HCT116 (cell line): ENCODE results near the gene SIK1. TPM values are rescaled to one million over a fixed set of nuclear protein-coding genes. Genes with fewer than 3 reads are reported as not detected.

Experiments used
- ATAC-seq: fragments of 200-7000 bp; cut with Tn5 transposase; 2 replicates; pipeline ENCODE4 v1.9.1; 2020; ENCODE audit warnings: mild to moderate bottlenecking, moderate library complexity
- BruUV-seq: library from RNA; stranded (reverse); fragments of 400-500 nt; replicated peaks from 2 replicates; lab custom pipeline; 2021; lab: Mats Ljungman, UMichigan
- CTCF ChIA-PET: fragments of 300-600 bp; sonication (Branson Sonifier 250); formaldehyde crosslinking; loops from one replicate; lab custom pipeline; 2021; ENCODE audit warnings: antibody characterized with exemption; lab: Charles Lee
- POLR2A ChIA-PET: fragments of 300-600, 350-600 bp; sonication (Branson Sonifier 250); formaldehyde crosslinking; loops from one replicate; lab custom pipeline; 2021; ENCODE audit warnings: antibody characterized with exemption; lab: Charles Lee
- RAD21 ChIA-PET, 2 experiments: fragments of 300-600 bp; sonication (Branson Sonifier 250); formaldehyde crosslinking; loops; one replicate each; lab custom pipeline; 2023; ENCODE audit warnings: low total read pairs in 2 of 2; ENCODE audit not compliant: uncharacterized antibody in 2 of 2, unreplicated experiment in 2 of 2, low non-redundant PET in 1 of 2; lab: Charles Lee
- DNase-seq: peaks from one replicate; pipeline ENCODE4 v3.0.0-alpha.2; 2010; ENCODE audit warnings: low read depth, low spot score
- H2AFZ ChIP-seq: fragments of 200-600 bp; shearing (Covaris generic), sonication (generic); 2 replicates; pipeline ENCODE4 v1.6.1; 2017; ENCODE audit warnings: low read depth, mixed run types, mixed read lengths, antibody characterized with exemption, low read length; ENCODE audit not compliant: poor library complexity, severe bottlenecking
- H3K27ac ChIP-seq: 2 replicates; pipeline ENCODE4 v1.5.1; 2012; ENCODE audit warnings: low read depth, low read length
- H3K27me3 ChIP-seq: fragments of 200-600 bp; sonication (generic); 2 replicates; pipeline ENCODE4 v1.6.1; 2016; ENCODE audit warnings: mixed run types, low read length, mixed read lengths; ENCODE audit not compliant: insufficient read depth
- H3K36me3 ChIP-seq, 2 experiments: fragments of 200-500 bp in 1 of 2; fragments of 200-600 bp in 1 of 2; sonication (Bioruptor generic) in 1 of 2; sonication (generic) in 1 of 2; 2 replicates each; pipeline versions ENCODE4 v1.5.1 to v1.6.1; 2014 to 2016; ENCODE audit warnings: low read length in 2 of 2, inconsistent platforms in 1 of 2, mixed read lengths in 1 of 2, mixed run types in 1 of 2; ENCODE audit not compliant: insufficient read depth in 2 of 2, control insufficient read depth in 1 of 2
- H3K4me1 ChIP-seq, 2 experiments: fragments of 200-600 bp in 1 of 2; sonication (generic) in 1 of 2; 2 replicates each; pipeline versions ENCODE4 v1.5.1 to v1.6.1; 2012 to 2017; ENCODE audit warnings: low read length in 2 of 2, inconsistent platforms in 1 of 2, mild to moderate bottlenecking in 1 of 2, mixed read lengths in 1 of 2, mixed run types in 1 of 2, moderate library complexity in 1 of 2; ENCODE audit not compliant: insufficient read depth in 2 of 2, control insufficient read depth in 1 of 2
- H3K4me2 ChIP-seq: fragments of 200-600 bp; sonication (generic); 2 replicates; pipeline ENCODE4 v1.6.1; 2017; ENCODE audit warnings: mixed run types, low read length, mixed read lengths
- H3K4me3 ChIP-seq, 2 experiments: fragments of 200-600 bp in 1 of 2; sonication (generic) in 1 of 2; replicated peaks in 1 of 2; 2 replicates each; pipeline ENCODE4 v1.5.1; 2011 to 2016; ENCODE audit warnings: low read length in 2 of 2, control low read depth in 1 of 2, low read depth in 1 of 2, mild to moderate bottlenecking in 1 of 2, mixed read lengths in 1 of 2, mixed run types in 1 of 2
- H3K79me2 ChIP-seq: fragments of 200-600 bp; sonication (generic); 2 replicates; pipeline ENCODE4 v1.6.1; 2017; ENCODE audit warnings: mild to moderate bottlenecking, mixed run types, low read length, moderate library complexity, mixed read lengths; ENCODE audit not compliant: insufficient read depth
- H3K9ac ChIP-seq: fragments of 200-600 bp; sonication (generic); 2 replicates; pipeline ENCODE4 v1.6.1; 2016; ENCODE audit warnings: low read length, mixed read lengths
- H3K9me2 ChIP-seq: fragments of 200-600 bp; sonication (generic), shearing (Covaris generic); 2 replicates; pipeline ENCODE4 v1.6.1; 2017; ENCODE audit warnings: mixed run types, mild to moderate bottlenecking, moderate library complexity; ENCODE audit not compliant: insufficient read depth
- H3K9me3 ChIP-seq, 2 experiments: fragments of 200-500 bp in 1 of 2; fragments of 200-600 bp in 1 of 2; sonication (Bioruptor generic) in 1 of 2; sonication (generic) in 1 of 2; 2 replicates each; pipeline ENCODE4 v1.6.1; 2014 to 2017; ENCODE audit warnings: low read length in 2 of 2, mixed read lengths in 2 of 2, inconsistent platforms in 1 of 2, low read depth in 1 of 2, mild to moderate bottlenecking in 1 of 2, mixed run types in 1 of 2, moderate library complexity in 1 of 2; ENCODE audit not compliant: control insufficient read depth in 1 of 2, insufficient read depth in 1 of 2
- H4K20me1 ChIP-seq: fragments of 200-600 bp; sonication (generic), shearing (Covaris generic); 2 replicates; pipeline ENCODE4 v1.6.1; 2017; ENCODE audit warnings: mixed run types, mild to moderate bottlenecking, moderate library complexity; ENCODE audit not compliant: insufficient read depth
- CEBPB ChIP-seq: IDR thresholded peaks from 2 replicates; pipeline ENCODE4 v1.6.1; 2012; ENCODE audit warnings: low read depth
- ELF1 ChIP-seq: IDR thresholded peaks from 2 replicates; pipeline ENCODE4 v1.6.1; 2012; ENCODE audit warnings: low read depth, borderline replicate concordance
- EZH2 ChIP-seq: fragments of 200-600 bp; sonication (generic); IDR thresholded peaks from 2 replicates; pipeline ENCODE4 v1.6.1; 2017; ENCODE audit warnings: antibody characterized with exemption, mixed run types
- EZH2phosphoT487 ChIP-seq: fragments of 200-600 bp; IDR thresholded peaks from 2 replicates; pipeline ENCODE4 v1.6.1; 2018; ENCODE audit warnings: antibody characterized with exemption, borderline replicate concordance
- FOSL1 ChIP-seq: IDR thresholded peaks from 2 replicates; pipeline ENCODE4 v1.6.1; 2012; ENCODE audit warnings: low read depth
- JUND ChIP-seq: IDR thresholded peaks from 2 replicates; pipeline ENCODE4 v1.6.1; 2012
- POLR2A ChIP-seq: IDR thresholded peaks from 2 replicates; pipeline ENCODE4 v1.7.0; 2011; ENCODE audit warnings: borderline replicate concordance; ENCODE audit not compliant: insufficient read depth, insufficient read length; ENCODE audit errors: extremely low read depth
- POLR2AphosphoS5 ChIP-seq: IDR thresholded peaks from 2 replicates; pipeline ENCODE4 v1.6.1; 2011; ENCODE audit warnings: mild to moderate bottlenecking, low read depth, low read length, moderate library complexity
- SIN3A ChIP-seq: IDR thresholded peaks from 2 replicates; pipeline ENCODE4 v1.6.1; 2012; ENCODE audit warnings: low read depth
- SP1 ChIP-seq: IDR thresholded peaks from 2 replicates; pipeline ENCODE4 v1.6.1; 2012; ENCODE audit warnings: low read depth
- SRF ChIP-seq: IDR thresholded peaks from 2 replicates; pipeline ENCODE4 v1.6.1; 2012; ENCODE audit warnings: low read depth
- TCF7L2 ChIP-seq: IDR thresholded peaks from 2 replicates; pipeline ENCODE4 v1.7.0; 2011; ENCODE audit warnings: borderline replicate concordance, inconsistent platforms; ENCODE audit not compliant: insufficient read depth, insufficient read length; ENCODE audit errors: extremely low read depth
- YY1 ChIP-seq: IDR thresholded peaks from 2 replicates; pipeline ENCODE4 v1.6.1; 2011; ENCODE audit warnings: low read length, low read depth, moderate library complexity, mild to moderate bottlenecking; ENCODE audit not compliant: insufficient replicate concordance; ENCODE audit errors: extremely low read depth
- ZFX ChIP-seq: fragments of 450-650 bp; IDR thresholded peaks from 2 replicates; pipeline ENCODE4 v1.6.1; 2017
- ZNF274 ChIP-seq: fragments of 200-500 bp; sonication (Bioruptor generic); IDR thresholded peaks from 2 replicates; pipeline ENCODE4 v1.6.1; 2014; ENCODE audit warnings: mild to moderate bottlenecking, low read depth, low read length, inconsistent platforms
- intact Hi-C: fragments of 100-400 bp; cut with micrococcal nuclease; formaldehyde crosslinking; loops from 2 replicates; pipeline ENCODE4 v1.10.0; 2022
- total RNA-seq: library from RNA; stranded (reverse); gene quantifications from one replicate; pipeline ENCODE4 v1.2.1, GENCODE V29; 2021; ENCODE audit not compliant: unreplicated experiment
- TF ChIP-seq, protein P1 (sequence below): IDR thresholded peaks from 2 replicates; pipeline ENCODE4 v1.6.1; 2012; ENCODE audit warnings: low read depth
- TF ChIP-seq, protein P2 (sequence below): IDR thresholded peaks from 2 replicates; pipeline ENCODE4 v1.6.1; 2012

Gene SIK1
- total RNA-seq, 1 experiment from 2014 or later: 14.7 TPM

DNA sequence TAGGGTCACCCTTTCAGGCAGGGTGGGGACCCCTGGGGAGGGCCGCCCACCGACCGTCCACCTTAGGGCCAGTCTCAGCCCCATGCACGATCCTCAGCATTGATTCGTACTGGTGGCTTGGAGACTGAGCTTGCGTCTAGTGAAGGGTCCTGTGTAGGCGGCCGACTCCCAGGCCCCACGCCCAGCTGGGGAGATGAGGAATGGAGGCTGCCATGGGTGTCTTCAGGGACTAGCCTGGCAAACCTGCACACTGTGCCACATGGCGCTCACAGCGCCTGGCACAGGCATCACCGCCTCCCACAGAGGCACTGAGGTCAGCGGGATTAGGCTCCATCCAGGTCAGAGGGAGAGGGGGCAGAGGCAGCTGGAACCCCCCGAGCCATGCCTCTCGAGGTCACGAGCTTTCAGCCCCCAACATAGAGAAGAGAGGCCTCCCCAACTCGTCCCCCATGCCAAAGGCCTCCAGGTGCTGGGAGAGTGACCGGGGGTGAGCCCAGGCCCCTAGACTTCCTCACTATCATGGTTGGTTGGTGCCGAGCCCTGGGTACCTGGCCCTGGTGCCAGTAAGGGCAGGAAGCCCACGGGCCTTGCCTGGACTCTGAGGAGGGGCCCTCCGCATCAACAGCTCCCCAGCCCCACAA, 51.0 kb downstream of the SIK1 start:
- DNase-seq (no peak), ATAC-seq (no peak)
- Histone ChIP-seq H3K4me2 (no peak overlapping the region), H3K79me2 (no peaks in the 10 kb centered on the region), H3K4me3 (no peak overlapping the region), H3K27me3 (no peaks in the 10 kb centered on the region), H4K20me1 (no peaks in the 10 kb centered on the region), H2AFZ (no peak overlapping the region), H3K9me3 (no peaks in the 10 kb centered on the region), H3K4me1 (no peaks in the 10 kb centered on the region), H3K9me2 (no peaks in the 10 kb centered on the region), H3K27ac (no peak overlapping the region), H3K9ac (no peak overlapping the region), H3K36me3 (no peaks in the 10 kb centered on the region)
- ChIA-PET POLR2A (no interaction called here), CTCF (no interaction called here), RAD21 (no interaction called here)
- intact Hi-C loops: no loop called here
- TF ChIP-seq FOSL1 (no peak), ELF1 (no peak), SP1 (no peak)
- no TSS peak for BruUV-seq

DNA sequence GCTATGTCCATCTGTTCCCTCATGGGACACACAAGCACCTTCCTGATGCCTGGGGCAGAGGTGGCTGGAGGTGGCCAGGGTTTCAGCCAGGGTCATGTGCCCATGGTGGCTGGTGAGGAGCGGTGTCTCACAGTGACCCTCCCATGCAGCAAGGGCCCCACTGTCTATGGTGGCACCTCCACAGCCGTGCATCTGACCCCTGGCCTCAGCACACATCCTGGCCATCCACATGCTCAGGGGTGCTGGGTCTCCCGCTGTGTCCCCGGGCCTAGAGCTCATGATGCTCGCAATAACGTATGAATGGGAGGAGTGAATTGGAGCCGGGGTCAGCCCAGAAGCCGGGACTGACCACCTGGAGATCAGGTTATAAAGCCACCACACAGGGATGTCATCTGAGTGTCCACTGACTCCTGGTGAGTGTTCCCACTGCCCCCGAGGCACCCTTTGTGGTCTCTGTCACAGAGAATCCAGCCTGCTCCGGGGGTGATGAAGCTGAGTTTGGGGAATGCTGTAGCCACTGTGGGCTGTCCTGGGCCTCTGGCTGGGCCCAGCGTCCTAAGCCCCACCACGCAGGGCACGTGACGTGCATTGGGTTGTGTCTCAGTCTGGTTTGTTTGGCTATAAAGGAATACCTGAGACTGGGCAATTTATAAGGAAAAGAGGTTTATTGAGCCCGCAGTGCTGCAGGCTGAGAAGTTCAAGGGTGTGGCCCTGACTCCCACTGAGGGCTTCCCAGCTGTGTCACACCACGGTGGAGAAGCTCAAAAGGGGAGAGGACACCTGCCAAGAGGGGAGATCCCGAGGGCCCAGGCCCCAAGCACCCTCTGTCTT, 51.7 kb downstream of the SIK1 start:
- DNase-seq: no peak
- H3K27ac ChIP-seq: no peak overlapping the region
- H4K20me1 ChIP-seq: no peaks in the 10 kb centered on the region
- H3K9me3 ChIP-seq: no peaks in the 10 kb centered on the region
- H3K4me3 ChIP-seq: no peak overlapping the region
- H2AFZ ChIP-seq: no peak overlapping the region
- H3K9ac ChIP-seq: no peak overlapping the region
- H3K4me2 ChIP-seq: no peak overlapping the region
- no peaks in the 10 kb centered on the region for H3K36me3 ChIP-seq
- H3K4me1 ChIP-seq: no peaks in the 10 kb centered on the region
- no peaks in the 10 kb centered on the region for H3K27me3 ChIP-seq
- CTCF ChIA-PET: no interaction called here
- POLR2A ChIA-PET: no interaction called here
- ATAC-seq: no peak
- no peaks in the 10 kb centered on the region for H3K79me2 ChIP-seq
- H3K9me2 ChIP-seq: no peaks in the 10 kb centered on the region
- RAD21 ChIA-PET: no interaction called here
- intact Hi-C loops: no loop called here
- BruUV-seq: no TSS peak
- TF ChIP-seq TCF7L2 (no peak), EZH2phosphoT487 (no peak), SP1 (no peak), YY1 (no peak), SRF (no peak), POLR2AphosphoS5 (no peak), SIN3A (no peak), JUND (no peak), CEBPB (no peak), ZNF274 (no peak), POLR2A (no peak), ZFX (no peak), FOSL1 (no peak), EZH2 (no peak), ELF1 (no peak)
- TF ChIP-seq, protein P1, sequence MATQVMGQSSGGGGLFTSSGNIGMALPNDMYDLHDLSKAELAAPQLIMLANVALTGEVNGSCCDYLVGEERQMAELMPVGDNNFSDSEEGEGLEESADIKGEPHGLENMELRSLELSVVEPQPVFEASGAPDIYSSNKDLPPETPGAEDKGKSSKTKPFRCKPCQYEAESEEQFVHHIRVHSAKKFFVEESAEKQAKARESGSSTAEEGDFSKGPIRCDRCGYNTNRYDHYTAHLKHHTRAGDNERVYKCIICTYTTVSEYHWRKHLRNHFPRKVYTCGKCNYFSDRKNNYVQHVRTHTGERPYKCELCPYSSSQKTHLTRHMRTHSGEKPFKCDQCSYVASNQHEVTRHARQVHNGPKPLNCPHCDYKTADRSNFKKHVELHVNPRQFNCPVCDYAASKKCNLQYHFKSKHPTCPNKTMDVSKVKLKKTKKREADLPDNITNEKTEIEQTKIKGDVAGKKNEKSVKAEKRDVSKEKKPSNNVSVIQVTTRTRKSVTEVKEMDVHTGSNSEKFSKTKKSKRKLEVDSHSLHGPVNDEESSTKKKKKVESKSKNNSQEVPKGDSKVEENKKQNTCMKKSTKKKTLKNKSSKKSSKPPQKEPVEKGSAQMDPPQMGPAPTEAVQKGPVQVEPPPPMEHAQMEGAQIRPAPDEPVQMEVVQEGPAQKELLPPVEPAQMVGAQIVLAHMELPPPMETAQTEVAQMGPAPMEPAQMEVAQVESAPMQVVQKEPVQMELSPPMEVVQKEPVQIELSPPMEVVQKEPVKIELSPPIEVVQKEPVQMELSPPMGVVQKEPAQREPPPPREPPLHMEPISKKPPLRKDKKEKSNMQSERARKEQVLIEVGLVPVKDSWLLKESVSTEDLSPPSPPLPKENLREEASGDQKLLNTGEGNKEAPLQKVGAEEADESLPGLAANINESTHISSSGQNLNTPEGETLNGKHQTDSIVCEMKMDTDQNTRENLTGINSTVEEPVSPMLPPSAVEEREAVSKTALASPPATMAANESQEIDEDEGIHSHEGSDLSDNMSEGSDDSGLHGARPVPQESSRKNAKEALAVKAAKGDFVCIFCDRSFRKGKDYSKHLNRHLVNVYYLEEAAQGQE: no peak
- TF ChIP-seq, protein P2, sequence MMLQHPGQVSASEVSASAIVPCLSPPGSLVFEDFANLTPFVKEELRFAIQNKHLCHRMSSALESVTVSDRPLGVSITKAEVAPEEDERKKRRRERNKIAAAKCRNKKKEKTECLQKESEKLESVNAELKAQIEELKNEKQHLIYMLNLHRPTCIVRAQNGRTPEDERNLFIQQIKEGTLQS: no peak
